Measurements from ENCODE around the gene CLEC3B.
"Not testable (repeated sequence)": the region's sequence is repeated elsewhere in the genome, so short reads cannot be mapped to it uniquely, and the experiment has no call there.

The CLEC3B gene

GRCh38 chr3:45062697-45063070 is 36.6 kb downstream of the CLEC3B start:
- in situ Hi-C loops (cut with MboI; ENCODE audit: low sequenced_read_pairs), result no loop called here

GRCh38 chr3:45064512-45065372 is 38.6 kb downstream of the CLEC3B start:
- in situ Hi-C loops (cut with MboI; ENCODE audit: low sequenced_read_pairs), result no loop called here

- in situ Hi-C loops (cut with MboI; ENCODE audit: low sequenced_read_pairs), result no loop called here
Measured at GRCh38 chr3:45065373-45065720, 39.2 kb downstream of the CLEC3B start.

- in situ Hi-C loops (cut with MboI; ENCODE audit: low sequenced_read_pairs), result no loop called here
Measured at GRCh38 chr3:45066109-45066801, 40.2 kb downstream of the CLEC3B start.

GRCh38 chr3:45067486-45067885 is 41.4 kb downstream of the CLEC3B start:
- in situ Hi-C loops (cut with MboI; ENCODE audit: low sequenced_read_pairs), result no loop called here

- in situ Hi-C loops (cut with MboI; ENCODE audit: low sequenced_read_pairs), result no loop called here
Measured at GRCh38 chr3:45067941-45068340, 41.8 kb downstream of the CLEC3B start.

- in situ Hi-C loops (cut with MboI; ENCODE audit: low sequenced_read_pairs), result no loop called here
Measured at GRCh38 chr3:45071075-45071474, 45.0 kb downstream of the CLEC3B start.

- in situ Hi-C loops (cut with MboI; ENCODE audit: low sequenced_read_pairs), result no loop called here
Measured at GRCh38 chr3:45075821-45076625, 49.9 kb downstream of the CLEC3B start.

GRCh38 chr3:45078256-45078655 is 52.2 kb downstream of the CLEC3B start:
- in situ Hi-C loops (cut with MboI; ENCODE audit: low sequenced_read_pairs), result not testable (repeated sequence)

GRCh38 chr3:45078910-45079522 is 52.9 kb downstream of the CLEC3B start:
- in situ Hi-C loops (cut with MboI; ENCODE audit: low sequenced_read_pairs), result no loop called here

GRCh38 chr3:45079715-45080114 is 53.6 kb downstream of the CLEC3B start:
- in situ Hi-C loops (cut with MboI; ENCODE audit: low sequenced_read_pairs), result no loop called here

- in situ Hi-C loops (cut with MboI; ENCODE audit: low sequenced_read_pairs), result no loop called here
Measured at GRCh38 chr3:45080824-45081223, 54.7 kb downstream of the CLEC3B start.

GRCh38 chr3:45081506-45082141 is 55.5 kb downstream of the CLEC3B start:
- in situ Hi-C loops (cut with MboI; ENCODE audit: low sequenced_read_pairs), result no loop called here

GRCh38 chr3:45082142-45082538 is 56.0 kb downstream of the CLEC3B start:
- in situ Hi-C loops (cut with MboI; ENCODE audit: low sequenced_read_pairs), result no loop called here

GRCh38 chr3:45083023-45083422 is 56.9 kb downstream of the CLEC3B start:
- in situ Hi-C loops (cut with MboI; ENCODE audit: low sequenced_read_pairs), result no loop called here

GRCh38 chr3:45084361-45084760 is 58.3 kb downstream of the CLEC3B start:
- in situ Hi-C loops (cut with MboI; ENCODE audit: low sequenced_read_pairs), result no loop called here

GRCh38 chr3:45084820-45085816 is 59.0 kb downstream of the CLEC3B start:
- in situ Hi-C loops (cut with MboI; ENCODE audit: low sequenced_read_pairs), result no loop called here

Measured in HL-60/S4 treated with phorbol 12-myristate 13-acetate at 8.2 ng/mL for 4 days and 3 days (cell line).